ENCODE results near the gene ZNF611. TPM values are rescaled to one million over a fixed set of nuclear protein-coding genes. Genes with fewer than 3 reads are reported as not detected.
"Not testable (repeated sequence)": the region's sequence is repeated elsewhere in the genome, so short reads cannot be mapped to it uniquely, and the experiment has no call there.

ZNF611 gene
- total RNA-seq, 1 donor from 2014 or later = 16.3 TPM

DNA sequence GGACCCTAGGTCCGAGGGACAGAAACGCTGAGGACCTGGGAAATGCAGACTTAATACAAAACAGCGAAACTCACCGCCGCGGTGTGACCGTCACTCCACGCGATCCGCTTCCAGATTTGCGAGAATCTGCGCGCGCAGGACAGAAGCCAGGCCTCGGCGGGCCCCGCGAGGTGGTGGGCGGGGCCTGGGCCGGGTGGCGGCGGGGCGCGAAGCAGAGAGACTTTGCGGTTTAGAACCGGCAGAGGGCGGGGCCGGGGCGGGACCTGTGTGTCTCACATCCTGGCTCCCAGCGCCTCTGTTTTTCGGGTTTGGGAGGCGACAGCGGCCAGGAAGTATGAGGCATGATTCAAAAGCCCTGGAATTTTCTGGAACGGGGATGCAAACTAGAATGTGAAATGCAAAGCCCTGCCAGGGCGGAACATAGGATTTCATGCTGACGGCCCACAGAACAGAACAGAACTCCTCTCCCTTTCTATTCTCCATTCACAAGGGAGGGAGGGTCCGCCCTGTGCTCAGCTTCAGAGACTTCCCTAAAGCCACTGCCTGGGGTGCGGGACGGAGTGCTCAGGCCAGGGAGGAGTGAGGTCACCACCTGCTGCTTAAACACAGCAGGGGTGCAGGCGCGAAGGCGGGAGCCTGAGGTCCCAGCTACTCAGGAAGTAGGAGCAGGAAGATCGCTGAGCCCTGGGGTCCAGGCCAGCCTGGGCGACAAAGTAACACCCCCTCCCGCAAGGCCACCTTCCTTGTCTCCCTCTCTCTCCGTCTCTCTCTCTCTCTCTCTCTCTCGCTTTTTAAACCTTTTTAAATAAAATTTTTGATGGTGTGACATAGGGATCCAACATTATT lies 44.3 kb downstream of the ZNF611 start:
- Mint-ChIP-seq H3K9me3 (ENCODE audit: low read depth) (no peaks in the 10 kb centered on the region), H3K4me1 (ENCODE audit: low read depth) (peaks cover 31% of the 10 kb centered on the region), H3K36me3 (ENCODE audit: low read depth) (peaks cover 1% of the 10 kb centered on the region), H3K27me3 (ENCODE audit: low read depth) (no peaks in the 10 kb centered on the region), H3K4me3 (ENCODE audit: unreplicated experiment) (peak overlapping the region; percentile 97), H3K27ac (ENCODE audit: unreplicated experiment) (peak overlapping the region; percentile 95)
- TF ChIP-seq, protein P1, sequence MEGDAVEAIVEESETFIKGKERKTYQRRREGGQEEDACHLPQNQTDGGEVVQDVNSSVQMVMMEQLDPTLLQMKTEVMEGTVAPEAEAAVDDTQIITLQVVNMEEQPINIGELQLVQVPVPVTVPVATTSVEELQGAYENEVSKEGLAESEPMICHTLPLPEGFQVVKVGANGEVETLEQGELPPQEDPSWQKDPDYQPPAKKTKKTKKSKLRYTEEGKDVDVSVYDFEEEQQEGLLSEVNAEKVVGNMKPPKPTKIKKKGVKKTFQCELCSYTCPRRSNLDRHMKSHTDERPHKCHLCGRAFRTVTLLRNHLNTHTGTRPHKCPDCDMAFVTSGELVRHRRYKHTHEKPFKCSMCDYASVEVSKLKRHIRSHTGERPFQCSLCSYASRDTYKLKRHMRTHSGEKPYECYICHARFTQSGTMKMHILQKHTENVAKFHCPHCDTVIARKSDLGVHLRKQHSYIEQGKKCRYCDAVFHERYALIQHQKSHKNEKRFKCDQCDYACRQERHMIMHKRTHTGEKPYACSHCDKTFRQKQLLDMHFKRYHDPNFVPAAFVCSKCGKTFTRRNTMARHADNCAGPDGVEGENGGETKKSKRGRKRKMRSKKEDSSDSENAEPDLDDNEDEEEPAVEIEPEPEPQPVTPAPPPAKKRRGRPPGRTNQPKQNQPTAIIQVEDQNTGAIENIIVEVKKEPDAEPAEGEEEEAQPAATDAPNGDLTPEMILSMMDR (IDR thresholded peaks at IDR 0.05) = peak; percentile 58
- DNase-seq (ENCODE audit: low spot score) = peak; percentile 98

DNA sequence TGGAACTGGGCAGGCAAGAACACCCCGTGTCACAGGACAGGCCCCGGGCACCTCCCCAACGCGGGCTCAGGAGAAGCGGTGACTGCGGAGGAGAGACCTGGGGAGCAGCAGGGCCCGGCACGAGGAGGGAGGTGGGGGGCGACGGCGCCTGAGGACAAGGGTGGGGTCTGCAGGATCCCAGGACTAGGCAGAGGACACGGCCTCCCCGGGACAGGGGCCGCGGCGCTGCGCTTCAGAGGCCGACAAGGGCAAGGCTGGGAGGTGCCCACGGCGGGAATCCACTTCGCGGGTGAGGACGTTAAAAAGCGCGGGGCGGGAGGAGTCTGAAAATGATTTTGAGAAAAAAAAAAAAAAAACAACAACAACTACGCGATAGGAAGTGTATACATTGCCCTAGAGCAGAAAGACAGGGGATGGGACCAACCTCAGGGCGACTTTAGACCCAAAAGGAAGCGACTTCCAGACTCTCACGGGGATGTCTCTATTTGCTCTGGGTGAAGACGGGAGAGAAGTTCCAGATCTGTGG lies 44.9 kb downstream of the ZNF611 start:
- H3K27ac Mint-ChIP-seq (ENCODE audit: unreplicated experiment) = peak overlapping the region; percentile 95
- no peaks in the 10 kb centered on the region for H3K9me3 Mint-ChIP-seq (ENCODE audit: low read depth)
- H3K36me3 Mint-ChIP-seq (ENCODE audit: low read depth) = peaks cover 1% of the 10 kb centered on the region
- peak; percentile 94 for DNase-seq (ENCODE audit: low spot score)
- TF ChIP-seq, protein P1 (IDR thresholded peaks at IDR 0.05) = no peak
- H3K4me3 Mint-ChIP-seq (ENCODE audit: unreplicated experiment) = peak overlapping the region; percentile 97
- H3K4me1 Mint-ChIP-seq (ENCODE audit: low read depth) = peaks cover 31% of the 10 kb centered on the region
- no peaks in the 10 kb centered on the region for H3K27me3 Mint-ChIP-seq (ENCODE audit: low read depth)

DNA sequence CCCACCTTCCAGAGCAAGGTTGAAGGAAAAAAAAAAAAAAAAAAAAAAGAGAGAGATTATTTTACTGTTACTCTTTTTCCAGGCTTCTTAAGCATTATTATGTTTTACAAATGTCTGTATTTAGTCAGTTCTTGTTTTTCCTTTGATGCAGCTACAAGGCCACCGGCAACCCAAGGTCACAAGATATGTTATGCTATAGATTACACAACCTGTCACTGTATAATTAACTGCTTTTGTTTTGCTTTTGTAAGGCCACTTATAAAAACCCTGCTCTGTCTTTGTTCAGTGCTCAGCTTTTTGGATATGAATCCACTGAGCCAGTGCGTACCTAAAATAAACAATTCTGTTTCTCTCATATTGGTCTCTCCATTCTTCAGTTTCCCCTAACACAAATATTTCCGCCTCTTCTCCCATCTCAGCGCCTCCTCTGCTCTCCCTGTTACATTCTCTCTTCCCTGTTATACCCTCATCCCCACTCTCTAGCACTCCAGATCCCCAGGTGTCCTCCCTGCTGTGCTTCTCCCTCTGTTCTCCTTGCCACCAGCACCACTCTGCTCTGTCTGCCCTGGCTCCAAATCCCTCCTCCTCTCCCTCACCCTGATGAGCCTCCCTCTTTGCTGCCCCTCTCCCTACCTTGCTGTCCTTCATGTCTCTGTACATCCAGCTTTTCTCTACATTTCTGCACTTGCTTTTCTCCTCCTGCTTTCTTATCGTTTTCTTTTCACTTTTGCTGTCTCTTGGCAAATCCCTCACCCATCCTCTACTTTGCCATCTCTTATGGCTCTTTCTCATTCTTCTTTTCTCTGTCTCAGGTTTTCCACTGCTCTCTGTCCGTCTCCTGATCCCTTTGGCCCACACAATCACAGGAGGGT lies 45.7 kb downstream of the ZNF611 start:
- not testable (repeated sequence) for H3K9me3 Mint-ChIP-seq (ENCODE audit: low read depth)
- H3K27ac Mint-ChIP-seq (ENCODE audit: unreplicated experiment) = peak overlapping the region; percentile 95

DNA sequence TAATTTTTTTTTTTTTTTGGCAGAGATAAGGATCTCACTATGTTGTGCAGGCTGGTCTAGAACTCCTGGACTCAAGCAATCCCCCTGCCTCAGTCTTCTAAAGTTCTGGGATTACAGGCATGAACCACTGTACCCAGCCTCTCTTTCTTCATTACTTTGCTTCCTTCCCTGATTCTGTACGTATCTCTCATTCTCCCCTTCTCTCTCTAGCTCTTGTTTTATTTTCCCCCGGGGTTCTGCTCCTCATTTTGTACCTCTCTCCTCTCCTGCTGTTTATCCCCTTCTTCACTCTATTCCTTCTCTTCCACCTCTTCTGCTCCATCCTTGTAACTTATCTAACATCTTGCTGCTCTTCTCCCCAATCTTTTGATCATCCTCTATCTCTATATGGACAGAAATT lies 46.5 kb downstream of the ZNF611 start:
- DNase-seq (ENCODE audit: low spot score) = no peak
- Mint-ChIP-seq H3K27me3 (ENCODE audit: low read depth) (no peaks in the 10 kb centered on the region), H3K4me1 (ENCODE audit: low read depth) (peaks cover 31% of the 10 kb centered on the region), H3K27ac (ENCODE audit: unreplicated experiment) (no peak overlapping the region), H3K9me3 (ENCODE audit: low read depth) (no peaks in the 10 kb centered on the region), H3K36me3 (ENCODE audit: low read depth) (peaks cover 6% of the 10 kb centered on the region), H3K4me3 (ENCODE audit: unreplicated experiment) (no peak overlapping the region)
- TF ChIP-seq, protein P1 (IDR thresholded peaks at IDR 0.05) = no peak

More for the DNA sequence above, 45.7 kb downstream of the ZNF611 start:
- not testable (repeated sequence) for H3K36me3 Mint-ChIP-seq (ENCODE audit: low read depth); DNase-seq (ENCODE audit: low spot score); H3K27me3 Mint-ChIP-seq (ENCODE audit: low read depth)
- peak overlapping the region; percentile 97 for H3K4me3 Mint-ChIP-seq (ENCODE audit: unreplicated experiment)
- peaks cover 31% of the 10 kb centered on the region for H3K4me1 Mint-ChIP-seq (ENCODE audit: low read depth)

DNA sequence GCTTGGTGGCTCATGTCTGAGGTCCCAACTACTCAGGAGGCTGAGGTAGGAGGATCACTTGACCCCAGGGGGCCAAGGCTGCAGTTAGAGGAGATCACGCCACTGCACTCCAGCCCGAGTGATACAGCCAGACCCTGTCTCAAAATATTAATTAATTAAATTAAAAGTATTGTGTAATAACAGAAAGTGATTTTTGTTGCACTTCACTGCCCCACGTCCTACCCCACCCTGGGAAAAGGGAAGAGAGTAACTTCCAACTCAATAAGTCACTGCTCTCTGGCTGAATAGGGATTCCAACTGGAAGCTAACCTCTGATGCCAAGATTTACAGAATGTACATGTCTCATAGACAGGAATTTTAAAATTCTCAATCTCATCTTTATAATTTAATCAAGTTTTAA lies 47.2 kb downstream of the ZNF611 start:
- Mint-ChIP-seq H3K4me1 (ENCODE audit: low read depth) (peaks cover 31% of the 10 kb centered on the region), H3K27ac (ENCODE audit: unreplicated experiment) (no peak overlapping the region), H3K36me3 (ENCODE audit: low read depth) (peaks cover 6% of the 10 kb centered on the region), H3K9me3 (ENCODE audit: low read depth) (no peaks in the 10 kb centered on the region), H3K27me3 (ENCODE audit: low read depth) (no peaks in the 10 kb centered on the region), H3K4me3 (ENCODE audit: unreplicated experiment) (no peak overlapping the region)
- TF ChIP-seq, protein P1 (IDR thresholded peaks at IDR 0.05) = no peak
- DNase-seq (ENCODE audit: low spot score) = no peak
